Inflammatory macrophage (primary cell): ENCODE measurements around the gene SRPK2.

Experiments used
- DNase-seq, 2 donors: peaks; one replicate each; pipeline ENCODE4 v3.0.0-alpha.2; 2020 to 2022

SRPK2 gene

DNA sequence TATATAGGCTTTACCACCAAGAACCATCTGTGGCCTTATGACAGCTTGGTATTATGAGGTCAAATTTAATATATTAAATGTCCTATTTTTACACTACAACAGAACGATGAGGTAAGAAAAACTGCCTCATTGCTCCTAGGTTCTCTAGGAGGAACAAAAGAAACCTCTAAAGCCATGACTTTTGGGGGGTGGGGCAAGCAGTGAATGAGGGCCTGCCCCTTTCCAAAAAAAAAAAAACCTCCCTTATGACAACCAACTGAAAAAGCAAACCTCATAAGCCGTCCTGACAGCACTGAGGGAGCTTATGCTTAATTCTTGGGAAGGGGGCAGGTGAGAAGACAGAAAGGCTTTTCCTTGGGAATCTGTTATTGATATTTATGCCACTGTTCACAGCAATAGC lies 258.1 kb downstream of the SRPK2 start:
- no peak for DNase-seq

GRCh38 chr7:105130048-105130447 lies 258.7 kb downstream of the SRPK2 start:
- no peak for DNase-seq

DNA sequence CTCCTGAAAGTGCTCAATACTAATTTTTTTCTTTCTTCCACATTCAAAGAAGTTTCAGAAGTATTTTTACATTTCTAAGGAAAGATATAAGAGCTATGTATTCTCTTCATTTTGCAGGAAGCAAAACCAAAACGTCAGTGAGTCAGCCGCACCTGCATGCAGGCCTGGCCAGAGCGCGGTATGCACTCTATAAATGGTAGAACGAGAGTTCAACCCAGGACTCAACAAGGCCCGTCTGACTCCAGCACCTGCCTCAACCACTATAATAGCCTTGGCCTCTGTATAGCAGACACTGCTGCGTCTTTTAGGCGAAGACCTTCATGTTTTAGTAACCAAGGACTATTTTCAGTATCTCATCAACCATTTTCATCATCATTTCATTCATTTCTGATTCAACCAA lies 261.5 kb downstream of the SRPK2 start:
- no peak for DNase-seq

GRCh38 chr7:105126436-105126975 lies 262.2 kb downstream of the SRPK2 start:
- no peak for DNase-seq

DNA sequence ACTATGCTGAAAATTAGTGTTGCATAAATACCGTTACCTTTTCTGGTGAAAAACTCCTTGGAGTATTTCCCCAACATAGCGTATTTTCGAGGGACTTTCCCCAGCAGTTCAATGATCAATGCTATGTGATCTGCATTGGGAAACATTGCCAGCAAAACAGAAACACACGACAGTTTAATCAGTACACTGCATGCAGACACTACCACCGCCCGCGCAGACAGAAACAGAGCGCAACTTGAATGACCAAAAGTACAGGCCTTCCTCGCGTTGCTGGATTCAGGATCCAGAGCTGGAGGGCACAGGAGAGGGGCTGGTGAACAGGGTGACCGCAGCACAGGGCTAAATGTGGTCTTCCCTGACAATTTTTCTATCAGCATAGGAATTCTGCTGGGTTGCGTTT lies 263.0 kb downstream of the SRPK2 start:
- no peak for DNase-seq

DNA sequence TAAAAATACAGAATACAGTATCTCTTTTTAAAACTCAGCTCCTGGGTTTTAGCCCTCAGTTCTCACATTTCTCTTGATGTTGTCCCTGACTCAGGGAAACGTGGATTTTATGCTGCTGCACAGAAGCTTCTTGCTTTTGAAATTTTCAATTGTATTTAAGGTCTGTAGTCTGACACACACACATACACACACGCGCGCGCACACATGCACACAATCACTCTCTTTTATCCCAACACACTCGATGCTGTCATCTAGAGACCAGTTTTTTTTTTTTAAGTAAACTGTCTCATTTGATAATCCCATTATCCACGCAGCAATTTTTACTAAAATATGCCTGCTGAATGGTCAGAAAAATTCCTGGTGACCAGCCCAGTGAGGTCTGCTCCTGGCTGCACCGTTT lies 266.1 kb downstream of the SRPK2 start:
- no peak for DNase-seq

DNA sequence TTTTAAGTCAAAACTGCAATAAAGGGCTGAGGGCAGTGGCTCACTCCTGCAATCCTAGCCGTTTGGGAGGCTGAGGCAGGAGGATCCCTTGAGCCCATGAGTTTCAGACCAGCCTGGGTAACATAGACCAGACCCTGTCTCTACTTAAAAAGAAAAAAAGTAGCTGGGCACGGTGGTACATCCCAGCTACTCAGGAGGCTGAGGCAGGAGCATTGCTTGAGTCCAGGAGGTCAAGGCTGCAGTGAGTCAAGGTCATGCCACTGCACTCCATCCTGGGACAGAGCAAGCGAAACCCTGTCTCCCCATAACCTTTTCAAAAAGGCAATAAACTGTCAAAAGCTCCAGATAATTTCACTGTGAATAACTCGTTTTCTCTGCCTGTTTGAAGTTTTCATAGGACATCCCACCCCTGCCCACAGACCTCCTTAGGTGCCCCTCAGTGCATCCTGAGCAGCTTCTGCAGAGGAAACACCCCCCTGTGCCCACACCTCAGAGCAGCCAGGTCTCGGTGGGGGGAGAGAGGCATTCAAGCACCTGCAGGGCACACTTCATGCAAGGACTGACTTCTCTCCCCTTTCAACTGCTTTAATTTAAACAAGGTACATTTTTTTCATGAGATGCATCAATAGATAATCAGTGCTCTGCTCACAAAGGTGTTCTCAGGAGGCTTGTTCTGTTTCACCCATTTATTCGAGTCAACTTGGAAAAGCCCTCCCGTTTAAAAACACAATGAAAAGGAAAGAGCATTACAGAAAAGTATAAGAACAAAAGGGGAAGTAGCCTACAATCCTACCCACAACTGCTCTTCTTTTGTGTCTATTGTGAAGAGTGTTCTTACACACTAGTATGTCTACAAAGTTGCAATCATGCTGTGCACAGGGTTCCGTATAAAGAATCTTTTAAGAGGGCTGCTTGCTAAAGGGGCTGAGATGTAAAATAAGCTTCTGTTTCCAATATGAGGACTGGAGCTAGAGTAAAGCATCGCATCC lies 269.8 kb downstream of the SRPK2 start:
- no peak for DNase-seq

GRCh38 chr7:105112440-105113418 lies 276.0 kb downstream of the SRPK2 start:
- DNase-seq, result no peak

DNA sequence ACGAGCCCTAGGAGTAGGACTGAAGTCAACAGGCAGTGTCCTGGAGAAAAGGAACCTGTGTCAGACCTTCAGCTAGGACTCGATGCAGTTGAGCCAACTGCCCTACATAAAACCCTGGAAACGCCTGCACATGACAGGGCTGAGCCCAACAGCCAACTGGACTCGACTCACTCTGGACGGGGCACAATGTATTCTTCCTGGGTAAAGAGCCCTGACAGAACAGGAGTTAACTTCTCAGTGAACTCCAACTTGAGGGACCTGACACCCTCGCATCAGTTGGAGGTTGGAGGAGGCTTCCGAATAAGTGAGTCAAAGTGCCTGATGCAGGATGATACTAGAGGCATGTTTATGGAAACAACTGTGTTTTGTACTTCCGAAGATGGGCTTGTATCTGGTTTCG lies 281.3 kb downstream of the SRPK2 start:
- no peak for DNase-seq

GRCh38 chr7:105106473-105106872 lies 282.2 kb downstream of the SRPK2 start:
- no peak for DNase-seq

DNA sequence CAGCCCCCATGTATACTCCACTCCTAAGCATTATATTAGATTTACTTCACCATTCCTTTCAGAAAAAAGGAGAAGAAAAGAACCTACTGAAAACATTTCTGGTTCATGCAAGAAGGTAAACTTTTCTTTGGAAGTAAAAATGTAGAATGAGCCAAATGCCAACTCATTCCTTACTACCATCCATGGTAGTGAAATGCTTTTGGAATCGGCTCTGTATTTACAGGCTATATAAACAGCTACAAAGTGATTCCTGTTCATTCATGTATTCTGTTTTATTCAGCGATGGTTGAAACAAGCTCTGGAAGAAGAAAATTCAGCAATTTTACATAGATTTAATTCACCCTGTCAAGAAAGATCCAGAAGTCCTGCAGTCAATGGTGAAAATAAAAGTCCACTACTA lies 283.1 kb downstream of the SRPK2 start:
- no peak for DNase-seq

GRCh38 chr7:105102557-105103352 lies 286.0 kb downstream of the SRPK2 start:
- DNase-seq, result no peak

DNA sequence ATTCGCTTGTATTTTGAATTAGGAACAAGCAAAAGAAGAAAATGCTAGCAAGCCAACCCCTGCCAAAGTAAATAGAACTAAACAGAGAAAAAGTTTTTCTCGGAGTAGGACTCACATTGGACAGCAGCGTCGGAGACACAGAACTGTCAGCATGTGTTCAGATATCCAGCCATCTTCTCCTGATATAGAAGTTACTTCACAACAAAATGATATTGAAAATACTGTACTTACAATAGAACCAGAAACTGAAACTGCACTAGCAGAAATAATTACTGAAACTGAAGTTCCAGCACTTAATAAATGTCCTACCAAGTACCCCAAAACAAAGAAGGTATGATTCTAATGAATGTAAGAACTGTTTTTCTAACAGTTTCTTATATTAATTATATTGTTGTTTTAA lies 286.9 kb downstream of the SRPK2 start:
- no peak for DNase-seq

- DNase-seq, result no peak
These were observed 289.7 kb downstream of the SRPK2 start for GRCh38 chr7:105098863-105099515.

- DNase-seq, result no peak
These were observed 291.1 kb downstream of the SRPK2 start for GRCh38 chr7:105097619-105098018.

DNA sequence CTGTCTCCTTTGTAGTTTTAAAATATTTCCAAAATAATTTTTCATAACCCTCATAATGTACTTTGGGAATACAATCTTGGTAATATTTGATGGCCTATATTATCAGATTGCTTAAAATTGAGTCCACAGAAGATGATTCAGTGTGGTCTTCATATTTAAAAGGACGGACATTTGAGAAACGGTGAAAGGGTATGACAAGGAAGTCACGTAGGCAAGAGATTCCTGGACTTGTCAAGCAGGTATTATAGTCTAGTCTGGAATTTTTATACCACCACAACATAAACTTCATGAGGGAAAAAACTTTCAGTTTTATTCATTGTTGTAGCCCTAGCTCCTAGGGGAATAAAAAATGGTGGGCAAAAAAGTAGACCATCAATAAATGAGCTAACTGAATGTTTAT lies 292.4 kb downstream of the SRPK2 start:
- DNase-seq, result no peak

- no peak for DNase-seq
These were observed 293.8 kb downstream of the SRPK2 start for GRCh38 chr7:105094966-105095365.

- DNase-seq, result no peak
These were observed 300.3 kb downstream of the SRPK2 start for GRCh38 chr7:105088456-105088855.

DNA sequence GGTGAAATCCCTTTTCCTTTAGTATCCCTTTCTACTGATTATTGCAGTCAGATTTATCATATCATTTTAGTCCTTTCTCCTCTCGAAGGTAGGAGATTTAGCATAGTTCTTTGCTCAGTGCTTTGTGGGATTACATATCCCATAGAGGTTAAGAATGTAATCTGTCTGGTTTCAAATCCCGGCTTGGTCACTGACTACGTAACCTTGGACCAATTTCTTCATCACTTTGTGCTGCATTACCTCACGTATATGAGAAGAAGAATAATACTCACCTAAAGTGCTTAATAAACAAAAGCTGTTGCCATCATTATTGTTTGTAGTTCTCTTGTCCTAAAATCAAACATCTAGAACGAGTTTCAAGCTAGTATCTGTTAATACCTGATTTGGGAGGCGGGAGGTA lies 300.7 kb downstream of the SRPK2 start:
- no peak for DNase-seq

- DNase-seq, result no peak
These were observed 301.9 kb downstream of the SRPK2 start for GRCh38 chr7:105086850-105087249.

DNA sequence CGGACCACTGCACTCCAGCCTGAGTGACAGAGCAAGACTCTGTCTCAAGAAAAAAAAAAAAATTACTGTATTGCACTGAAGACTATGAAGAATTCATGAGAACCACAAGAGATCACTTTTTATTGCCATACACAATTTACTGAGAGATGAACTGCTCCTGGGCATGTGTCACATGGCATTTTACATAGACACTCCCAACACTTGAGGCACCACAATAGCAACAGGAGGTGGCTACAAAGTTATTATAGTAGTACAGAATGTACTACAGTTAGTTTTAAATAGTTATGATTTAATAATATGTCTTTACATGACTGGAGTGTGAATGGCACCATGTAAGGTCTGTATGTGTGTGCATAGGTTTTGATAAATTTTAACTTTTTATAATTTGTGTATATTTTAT lies 304.1 kb downstream of the SRPK2 start:
- DNase-seq, result no peak

DNA sequence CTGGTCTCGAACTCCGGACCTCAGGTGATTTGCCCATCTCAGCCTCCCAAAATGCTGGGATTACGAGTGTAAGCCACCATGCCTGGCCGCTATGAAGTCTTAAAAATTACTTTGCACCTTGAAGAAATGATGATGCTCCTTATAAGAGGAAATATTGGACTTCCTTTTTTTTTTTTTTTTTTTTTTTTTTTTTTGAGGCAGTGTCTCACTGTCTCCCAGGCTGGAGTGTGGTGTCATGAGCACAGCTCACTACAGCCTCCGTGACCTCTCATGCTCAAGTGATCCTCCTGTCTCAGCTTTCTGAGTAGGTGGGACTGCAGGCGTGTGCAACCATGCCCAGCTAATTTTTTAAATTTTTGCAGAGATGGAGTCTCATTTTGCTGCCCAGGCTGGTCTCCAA lies 309.4 kb downstream of the SRPK2 start:
- peak; percentile 61 to 80 for DNase-seq
